Gastroesophageal sphincter (tissue), 4 donors: Measurements from ENCODE around the gene CTNNBL1. TPM values are rescaled to one million over a fixed set of nuclear protein-coding genes. Genes with fewer than 3 reads are reported as not detected.

Experiments
- ATAC-seq: fragments of 150-250 bp; one replicate; pipeline ENCODE4 v1.9.1; 2016; ENCODE audit warnings: mild to moderate bottlenecking, moderate library complexity
- H3K27ac ChIP-seq, 4 donors: fragments of 200-600 bp; sonication (generic) in 3 of 4; 1 replicate in 3 of 4; 2 replicates in 1 of 4; pipeline ENCODE4 v1.5.1; 2016 to 2019
- H3K27me3 ChIP-seq: fragments of 200-600 bp; sonication (generic); one replicate; pipeline ENCODE4 v1.5.1; 2019
- H3K36me3 ChIP-seq, 2 donors: fragments of 200-600 bp; sonication (generic); one replicate each; pipeline ENCODE4 v1.5.1; 2019; ENCODE audit warnings: control low read depth in 1 of 2
- H3K4me1 ChIP-seq, 3 donors: fragments of 200-600 bp; sonication (generic); 1 replicate in 2 of 3; 2 replicates in 1 of 3; pipeline ENCODE4 v1.5.1; 2016 to 2019; ENCODE audit warnings: control low read depth in 2 of 3
- H3K4me3 ChIP-seq, 2 donors: fragments of 200-600 bp; sonication (generic); one replicate each; pipeline ENCODE4 v1.5.1; 2019; ENCODE audit warnings: mild to moderate bottlenecking in 1 of 2, moderate library complexity in 1 of 2
- H3K9me3 ChIP-seq, 3 donors: fragments of 200-600 bp; sonication (generic); one replicate each; pipeline ENCODE4 v1.5.1; 2017 to 2019; ENCODE audit warnings: control low read depth in 2 of 3
- EP300 ChIP-seq: sonication (generic); formaldehyde crosslinking; IDR thresholded peaks from one replicate; pipeline ENCODE4 v1.6.1; 2017; ENCODE audit warnings: antibody characterized with exemption, mild to moderate bottlenecking
- POLR2A ChIP-seq, 2 donors: fragments of 450-650 bp; IDR thresholded peaks; one replicate each; pipeline ENCODE4 v1.6.1; 2017; ENCODE audit warnings: antibody characterized with exemption in 2 of 2, mild to moderate bottlenecking in 2 of 2, moderate library complexity in 1 of 2
- POLR2AphosphoS5 ChIP-seq: sonication (generic); formaldehyde crosslinking; IDR thresholded peaks from one replicate; pipeline ENCODE4 v1.6.1; 2017; ENCODE audit warnings: antibody characterized with exemption
- WGBS, 2 donors: methylation state at CpG; one replicate each; pipeline ENCODE4 v1.1.5; 2018; ENCODE audit warnings: low coverage in 1 of 2; 5-methylcytosine and 5-hydroxymethylcytosine counted together
- total RNA-seq, 4 donors: library from RNA; depleted of rRNA; stranded (reverse); fragments of >200 nt; gene quantifications; one replicate each; pipeline ENCODE4 v1.1.0, GENCODE V29; 2016
- TF ChIP-seq, protein P1 (sequence below), 4 experiments: fragments of 200-600 bp in 2 of 4; fragments of 450-650 bp in 2 of 4; sonication (generic) in 1 of 4; IDR thresholded peaks; one replicate each; pipeline ENCODE4 v1.5.1; 2017 to 2019; ENCODE audit warnings: antibody characterized with exemption in 4 of 4, mild to moderate bottlenecking in 2 of 4, moderate library complexity in 2 of 4

Gene CTNNBL1
- total RNA-seq, 4 donors from 2014 or later: 43.8 to 58.4 (median 47.1) TPM

GRCh38 chr20:37856932-37857660 lies 163.3 kb downstream of the CTNNBL1 start:
- H3K27ac ChIP-seq: no peak overlapping the region
- H3K4me1 ChIP-seq: no peaks in the 10 kb centered on the region
- no peak overlapping the region for H3K4me3 ChIP-seq
- TF ChIP-seq POLR2AphosphoS5 (no peak), EP300 (no peak), POLR2A (IDR thresholded peaks at IDR 0.05) (no peak)
- TF ChIP-seq, protein P1, sequence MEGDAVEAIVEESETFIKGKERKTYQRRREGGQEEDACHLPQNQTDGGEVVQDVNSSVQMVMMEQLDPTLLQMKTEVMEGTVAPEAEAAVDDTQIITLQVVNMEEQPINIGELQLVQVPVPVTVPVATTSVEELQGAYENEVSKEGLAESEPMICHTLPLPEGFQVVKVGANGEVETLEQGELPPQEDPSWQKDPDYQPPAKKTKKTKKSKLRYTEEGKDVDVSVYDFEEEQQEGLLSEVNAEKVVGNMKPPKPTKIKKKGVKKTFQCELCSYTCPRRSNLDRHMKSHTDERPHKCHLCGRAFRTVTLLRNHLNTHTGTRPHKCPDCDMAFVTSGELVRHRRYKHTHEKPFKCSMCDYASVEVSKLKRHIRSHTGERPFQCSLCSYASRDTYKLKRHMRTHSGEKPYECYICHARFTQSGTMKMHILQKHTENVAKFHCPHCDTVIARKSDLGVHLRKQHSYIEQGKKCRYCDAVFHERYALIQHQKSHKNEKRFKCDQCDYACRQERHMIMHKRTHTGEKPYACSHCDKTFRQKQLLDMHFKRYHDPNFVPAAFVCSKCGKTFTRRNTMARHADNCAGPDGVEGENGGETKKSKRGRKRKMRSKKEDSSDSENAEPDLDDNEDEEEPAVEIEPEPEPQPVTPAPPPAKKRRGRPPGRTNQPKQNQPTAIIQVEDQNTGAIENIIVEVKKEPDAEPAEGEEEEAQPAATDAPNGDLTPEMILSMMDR (IDR thresholded peaks at IDR 0.05): no peak
- no peak for ATAC-seq
- peaks cover 0 to 83% of the 10 kb centered on the region in 2 donors for H3K36me3 ChIP-seq
- WGBS, 2 donors: 33 to 71% methylated on average over 8 to 9 of the region's 10 CpGs
- H3K9me3 ChIP-seq: no peaks in the 10 kb centered on the region
- no peaks in the 10 kb centered on the region for H3K27me3 ChIP-seq

DNA sequence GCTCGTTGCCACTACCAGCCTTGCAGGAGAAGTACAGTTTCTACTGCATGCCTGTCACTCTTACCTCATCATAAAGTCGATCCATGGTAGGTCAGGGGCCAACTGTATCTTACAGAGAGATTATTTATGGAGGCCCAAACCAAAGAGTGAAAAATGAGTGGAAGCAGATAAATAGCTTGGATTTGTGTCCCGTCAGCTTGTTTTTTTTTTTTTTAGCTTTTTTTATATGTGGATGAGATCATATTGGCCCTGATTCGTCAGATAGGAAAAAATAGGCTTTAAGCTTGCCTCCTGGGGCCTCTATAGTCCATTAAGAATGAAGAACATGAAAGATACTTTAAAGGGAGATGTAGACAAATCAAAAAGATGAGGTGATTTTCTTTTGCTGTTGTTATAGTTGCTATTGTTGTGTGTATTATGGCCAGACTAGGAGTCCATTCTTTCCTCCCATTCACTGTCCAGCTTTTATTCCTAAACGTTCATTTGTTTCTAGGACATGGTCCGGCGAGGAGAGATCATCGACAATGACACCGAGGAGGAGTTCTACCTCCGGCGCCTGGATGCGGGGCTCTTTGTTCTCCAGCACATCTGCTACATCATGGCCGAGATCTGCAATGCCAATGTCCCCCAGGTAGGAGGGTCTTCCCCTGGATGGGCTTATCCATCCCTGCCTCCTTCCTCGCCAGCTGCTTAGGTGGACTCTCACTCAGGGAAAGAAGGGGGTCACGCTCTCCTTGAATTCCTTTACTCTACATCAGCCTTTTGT lies 165.8 kb downstream of the CTNNBL1 start:
- TF ChIP-seq POLR2AphosphoS5 (no peak), EP300 (no peak), POLR2A (IDR thresholded peaks at IDR 0.05) (no peak)
- TF ChIP-seq, protein P1 (IDR thresholded peaks at IDR 0.05): no peak
- no peaks in the 10 kb centered on the region for H3K4me1 ChIP-seq
- no peak overlapping the region for H3K27ac ChIP-seq
- 86 to 90% methylated on average over 10 to 12 of the region's 15 CpGs for WGBS, 2 donors
- H3K4me3 ChIP-seq: no peak overlapping the region
- H3K27me3 ChIP-seq: no peaks in the 10 kb centered on the region
- ATAC-seq: no peak
- H3K36me3 ChIP-seq: peaks cover 0 to 85% of the 10 kb centered on the region in 2 donors
- no peaks in the 10 kb centered on the region for H3K9me3 ChIP-seq

- H3K27me3 ChIP-seq: no peaks in the 10 kb centered on the region
- H3K4me3 ChIP-seq: no peak overlapping the region
- TF ChIP-seq, protein P1 (IDR thresholded peaks at IDR 0.05): no peak
- TF ChIP-seq EP300: no peak
- no peaks in the 10 kb centered on the region for H3K9me3 ChIP-seq
- H3K36me3 ChIP-seq: peaks cover 0 to 67% of the 10 kb centered on the region in 2 donors
- no peak overlapping the region for H3K27ac ChIP-seq
- H3K4me1 ChIP-seq: peaks cover 0 to 22% (median 0%) of the 10 kb centered on the region in 3 donors
- WGBS, 2 donors: 90 to 93% methylated on average over 2 to 4 of the region's 5 CpGs
- ATAC-seq: no peak
Observed at GRCh38 chr20:37863289-37863688, 169.5 kb downstream of the CTNNBL1 start.

DNA sequence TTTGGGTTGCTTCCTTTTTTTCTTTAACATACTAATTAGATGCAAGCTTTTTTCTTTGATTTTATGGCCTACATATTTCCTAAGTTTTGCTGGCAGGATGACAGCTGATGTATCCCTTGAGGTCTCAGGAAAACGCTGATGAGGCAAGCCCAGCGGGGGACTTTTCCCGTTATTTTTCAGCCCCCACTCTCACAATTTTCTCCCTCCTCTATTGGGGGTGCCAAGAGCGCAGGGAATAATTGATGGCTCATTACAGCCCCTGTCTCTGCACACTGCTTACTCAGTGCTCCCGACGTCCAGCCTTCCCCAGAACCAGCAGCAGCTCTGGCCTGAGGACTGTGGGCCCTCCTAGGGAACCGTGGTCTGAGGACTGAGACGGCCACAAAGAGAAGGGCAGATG lies 170.5 kb downstream of the CTNNBL1 start:
- no peak overlapping the region for H3K4me3 ChIP-seq
- WGBS, 2 donors: 83 to 85% methylated on average over 3 to 6 of the region's 8 CpGs
- no peaks in the 10 kb centered on the region for H3K27me3 ChIP-seq
- H3K36me3 ChIP-seq: peaks cover 0 to 76% of the 10 kb centered on the region in 2 donors
- no peaks in the 10 kb centered on the region for H3K9me3 ChIP-seq
- H3K27ac ChIP-seq: no peak overlapping the region
- ATAC-seq: no peak
- TF ChIP-seq EP300 (no peak), POLR2AphosphoS5 (no peak)
- TF ChIP-seq, protein P1 (IDR thresholded peaks at IDR 0.05): no peak
- peaks cover 0 to 32% (median 0%) of the 10 kb centered on the region in 3 donors for H3K4me1 ChIP-seq

GRCh38 chr20:37866051-37866450 lies 172.2 kb downstream of the CTNNBL1 start:
- H3K27me3 ChIP-seq: no peaks in the 10 kb centered on the region
- no peak for ATAC-seq
- TF ChIP-seq POLR2AphosphoS5 (no peak), POLR2A (IDR thresholded peaks at IDR 0.05) (no peak), EP300 (no peak)
- TF ChIP-seq, protein P1 (IDR thresholded peaks at IDR 0.05): no peak
- peaks cover 0 to 76% of the 10 kb centered on the region in 2 donors for H3K36me3 ChIP-seq
- whole genome bisulfite sequencing, 2 donors: 94% methylated on average over 3 to 9 of the region's 10 CpGs
- peaks cover 0 to 35% (median 0%) of the 10 kb centered on the region in 3 donors for H3K4me1 ChIP-seq
- no peaks in the 10 kb centered on the region for H3K9me3 ChIP-seq
- no peak overlapping the region for H3K27ac ChIP-seq
- no peak overlapping the region for H3K4me3 ChIP-seq
